SK-N-SH (cell line): ENCODE results near the gene ST6GALNAC2. TPM values are rescaled to one million over a fixed set of nuclear protein-coding genes. Genes with fewer than 3 reads are reported as not detected.

Experiments
- CTCF ChIA-PET: fragments of 300-600, 350-600 bp; formaldehyde crosslinking; extraction: SDS; loops from one replicate; lab custom pipeline; 2021; lab: Yijun Ruan, JAX
- POLR2A ChIA-PET: fragments of 350-600 bp; sonication (Branson Sonifier 250); formaldehyde crosslinking; extraction: SDS; loops from one replicate; lab custom pipeline; 2020; ENCODE audit warnings: antibody characterized with exemption, inconsistent platforms; lab: Yijun Ruan, JAX
- DNase-seq: peaks from one replicate; pipeline ENCODE4 v3.0.0; 2012
- H2AFZ ChIP-seq: fragments of 200-600 bp; sonication (generic); 2 replicates; pipeline ENCODE4 v1.8.1; 2016; ENCODE audit warnings: antibody characterized with exemption, mild to moderate bottlenecking, low read depth
- H3F3A ChIP-seq: fragments of 200-600 bp; sonication (generic); replicated peaks from 2 replicates; pipeline ENCODE3; 2016; ENCODE audit warnings: antibody characterized with exemption, mild to moderate bottlenecking; ENCODE audit not compliant: insufficient read depth
- H3K27ac ChIP-seq, 2 experiments: fragments of 200-500 bp in 1 of 2; fragments of 200-600 bp in 1 of 2; sonication (Bioruptor generic) in 1 of 2; sonication (generic), shearing (Covaris generic) in 1 of 2; 2 replicates each; pipeline versions ENCODE4 v1.5.1 to v1.6.1; 2014 to 2016; ENCODE audit warnings: low read depth in 2 of 2, inconsistent platforms in 1 of 2, low read length in 1 of 2, mild to moderate bottlenecking in 1 of 2, mixed read lengths in 1 of 2
- H3K27me3 ChIP-seq: fragments of 200-600 bp; sonication (generic), shearing (Covaris generic); 2 replicates; pipeline ENCODE4 v1.6.1; 2016; ENCODE audit warnings: mixed run types; ENCODE audit not compliant: insufficient read depth
- H3K36me3 ChIP-seq, 2 experiments: fragments of 200-500 bp in 1 of 2; fragments of 200-600 bp in 1 of 2; sonication (Bioruptor generic) in 1 of 2; sonication (generic) in 1 of 2; replicated peaks in 1 of 2; 2 replicates each; pipeline versions ENCODE3 to v1.5.1; 2014 to 2016; ENCODE audit warnings: low read length in 1 of 2, mild to moderate bottlenecking in 1 of 2; ENCODE audit not compliant: insufficient read depth in 2 of 2, control insufficient read depth in 1 of 2
- H3K4me1 ChIP-seq, 2 experiments: fragments of 200-500 bp in 1 of 2; fragments of 200-600 bp in 1 of 2; sonication (Bioruptor generic) in 1 of 2; sonication (generic), shearing (Covaris generic) in 1 of 2; 2 replicates each; pipeline versions ENCODE4 v1.5.1 to v1.6.1; 2014 to 2016; ENCODE audit warnings: low read depth in 1 of 2, low read length in 1 of 2, mixed run types in 1 of 2; ENCODE audit not compliant: insufficient read depth in 2 of 2, control insufficient read depth in 1 of 2
- H3K4me2 ChIP-seq: fragments of 200-600 bp; sonication (generic), shearing (Covaris generic); 2 replicates; pipeline ENCODE4 v1.6.1; 2017; ENCODE audit warnings: mixed run types
- H3K4me3 ChIP-seq, 2 experiments: fragments of 200-500 bp in 1 of 2; fragments of 200-600 bp in 1 of 2; sonication (Bioruptor generic) in 1 of 2; sonication (generic), shearing (Covaris generic) in 1 of 2; 2 replicates each; pipeline versions ENCODE4 v1.5.1 to v1.8.1; 2014 to 2016; ENCODE audit warnings: low read depth in 2 of 2, inconsistent platforms in 1 of 2, low read length in 1 of 2, mild to moderate bottlenecking in 1 of 2, mixed read lengths in 1 of 2, moderate library complexity in 1 of 2
- H3K79me2 ChIP-seq: fragments of 200-600 bp; sonication (generic); 2 replicates; pipeline ENCODE4 v1.8.1; 2017; ENCODE audit warnings: mild to moderate bottlenecking; ENCODE audit not compliant: insufficient read depth
- H3K9ac ChIP-seq: fragments of 200-600 bp; sonication (generic); 2 replicates; pipeline ENCODE4 v1.6.1; 2017; ENCODE audit warnings: mixed run types
- H3K9me2 ChIP-seq: fragments of 200-600 bp; sonication (generic); 2 replicates; pipeline ENCODE4 v1.6.1; 2017; ENCODE audit warnings: mixed run types
- H3K9me3 ChIP-seq: fragments of 200-600 bp; sonication (generic); 2 replicates; pipeline ENCODE4 v1.6.1; 2017; ENCODE audit warnings: mixed run types, mild to moderate bottlenecking, moderate library complexity
- H4K20me1 ChIP-seq: fragments of 200-600 bp; sonication (generic); 2 replicates; pipeline ENCODE4 v1.6.1; 2017; ENCODE audit warnings: mild to moderate bottlenecking, mixed run types; ENCODE audit not compliant: insufficient read depth
- CHD2 ChIP-seq: fragments of 150-350 bp; IDR thresholded peaks from 2 replicates; pipeline ENCODE4 v1.6.1; 2018; ENCODE audit warnings: low read length; ENCODE audit not compliant: partially characterized antibody
- CTCF ChIP-seq: fragments of 200-600 bp; sonication (generic); IDR thresholded peaks from 2 replicates; pipeline ENCODE4 v1.6.1; 2017; ENCODE audit warnings: antibody characterized with exemption, mild to moderate bottlenecking, moderate library complexity
- ELF1 ChIP-seq: IDR thresholded peaks from 2 replicates; pipeline ENCODE4 v1.4.0; 2012
- EP300 ChIP-seq, 2 experiments: IDR thresholded peaks; 2 replicates each; pipeline versions ENCODE4 v1.4.0 to v1.6.1; 2012; ENCODE audit warnings: borderline replicate concordance in 1 of 2, low read depth in 1 of 2, low read length in 1 of 2
- FOSL2 ChIP-seq: IDR thresholded peaks from 2 replicates; pipeline ENCODE4 v1.4.0; 2012; ENCODE audit warnings: low read depth, mild to moderate bottlenecking, moderate library complexity, borderline replicate concordance
- FOXJ3 ChIP-seq: sonication (generic); formaldehyde crosslinking; IDR thresholded peaks from 2 replicates; pipeline ENCODE4 v1.5.1; 2020; ENCODE audit warnings: mild to moderate bottlenecking, missing genetic modification reagents
- FOXM1 ChIP-seq: IDR thresholded peaks from 2 replicates; pipeline ENCODE4 v1.4.0; 2012; ENCODE audit warnings: low read depth, mild to moderate bottlenecking
- GATA2 ChIP-seq: sonication (generic); formaldehyde crosslinking; IDR thresholded peaks from 2 replicates; pipeline ENCODE4 v1.5.0; 2020; ENCODE audit warnings: mild to moderate bottlenecking, missing genetic modification reagents
- IRF3 ChIP-seq: fragments of 150-350 bp; IDR thresholded peaks from 2 replicates; pipeline ENCODE4 v1.6.1; 2016; ENCODE audit warnings: mild to moderate bottlenecking, low read depth, low read length
- JUND ChIP-seq: IDR thresholded peaks from 2 replicates; pipeline ENCODE4 v1.4.0; 2012
- MAX ChIP-seq: IDR thresholded peaks from 2 replicates; pipeline ENCODE4 v1.4.0; 2012; ENCODE audit warnings: low read depth
- MXI1 ChIP-seq: IDR thresholded peaks from 2 replicates; pipeline ENCODE4 v1.6.1; 2012; ENCODE audit warnings: mild to moderate bottlenecking, low read depth, low read length, improper control_type of control experiment
- NFIC ChIP-seq: IDR thresholded peaks from 2 replicates; pipeline ENCODE4 v1.4.0; 2012; ENCODE audit warnings: borderline replicate concordance
- NRF1 ChIP-seq: IDR thresholded peaks from 2 replicates; pipeline ENCODE4 v1.6.1; 2012; ENCODE audit warnings: low read depth, mild to moderate bottlenecking, low read length
- PBX3 ChIP-seq: IDR thresholded peaks from 2 replicates; pipeline ENCODE4; 2012
- POLR2AphosphoS5 ChIP-seq: IDR thresholded peaks from 2 replicates; pipeline ENCODE4 v1.6.1; 2012; ENCODE audit warnings: low read depth, low read length
- RAD21 ChIP-seq: IDR thresholded peaks from 2 replicates; pipeline ENCODE4 v1.6.1; 2012; ENCODE audit warnings: mild to moderate bottlenecking, low read length
- RCOR1 ChIP-seq: fragments of 150-350 bp; IDR thresholded peaks from 2 replicates; pipeline ENCODE4 v1.6.1; 2017; ENCODE audit warnings: antibody characterized with exemption, low read length
- RFX5 ChIP-seq: IDR thresholded peaks from 2 replicates; pipeline ENCODE4 v1.6.1; 2012; ENCODE audit warnings: mild to moderate bottlenecking, improper control_type of control experiment, low read length
- RXRA ChIP-seq: IDR thresholded peaks from 2 replicates; pipeline ENCODE4 v1.4.0; 2012; ENCODE audit warnings: low read depth, mild to moderate bottlenecking, borderline replicate concordance
- SIN3A ChIP-seq: IDR thresholded peaks from 2 replicates; pipeline ENCODE4 v1.6.1; 2012; ENCODE audit warnings: low read depth, mild to moderate bottlenecking, low read length, moderate library complexity, borderline replicate concordance
- TAF1 ChIP-seq: IDR thresholded peaks from 2 replicates; pipeline ENCODE4 v1.6.1; 2012; ENCODE audit warnings: low read depth, mild to moderate bottlenecking, low read length, moderate library complexity, borderline replicate concordance
- TEAD4 ChIP-seq: IDR thresholded peaks from 2 replicates; pipeline ENCODE4 v1.4.0; 2012; ENCODE audit warnings: mild to moderate bottlenecking, borderline replicate concordance; ENCODE audit not compliant: insufficient read depth
- USF1 ChIP-seq: IDR thresholded peaks from 2 replicates; pipeline ENCODE4 v1.4.0; 2012; ENCODE audit warnings: low read depth, borderline replicate concordance
- ZBTB33 ChIP-seq: IDR thresholded peaks from 2 replicates; pipeline ENCODE4 v1.4.0; 2012; ENCODE audit warnings: low read depth, borderline replicate concordance
- WGBS: methylation state at CpG from one replicate; pipeline ENCODE4 v1.1.6; 2017; ENCODE audit warnings: low lambda C conversion rate; 5-methylcytosine and 5-hydroxymethylcytosine counted together
- polyA plus RNA-seq, 3 experiments: library from polyadenylated mRNA; depleted of rRNA; stranded (reverse); fragments of >200 nt; gene quantifications; 2 replicates each; pipeline ENCODE4 v1.2.3, GENCODE V29; 2012

The ST6GALNAC2 gene
- polyA plus RNA-seq, 1 of the 3 experiments (the other 2 are of a cell fraction), result 0.94 TPM

- H3K4me2 ChIP-seq, result peak overlapping the region; percentile 57
- H3K36me3 ChIP-seq, result no peaks in the 10 kb centered on the region
- H2AFZ ChIP-seq, result peak overlapping the region; percentile 75; the same call in 1 of the 2 replicates
- 8% methylated on average over 19 of the region's 27 CpGs for WGBS
- H3K4me3 ChIP-seq, result peak overlapping the region; percentile 37 to 41
- H3K9me3 ChIP-seq, result no peaks in the 10 kb centered on the region
- no peaks in the 10 kb centered on the region for H3K79me2 ChIP-seq
- peak; percentile 93 for DNase-seq
- peaks cover 3% of the 10 kb centered on the region for H3F3A ChIP-seq
- peak overlapping the region in 1 of 2 experiments; percentile 99; a peak in 2 of 4 replicates for H3K27ac ChIP-seq
- H3K4me1 ChIP-seq, result peaks cover 10 to 88% of the 10 kb centered on the region in 2 experiments; a peak in 3 of 4 replicates
- CTCF ChIA-PET, result interaction anchor here (0.7 to 15.7 kb wide), 10 partner anchors 8 to 1282 kb away, joined by 3 to 679 read pairs (median 4); partner anchors contain the start of gene CYGB
- H3K9ac ChIP-seq, result no peak overlapping the region
- peaks cover 42% of the 10 kb centered on the region for H3K27me3 ChIP-seq
- H4K20me1 ChIP-seq, result no peaks in the 10 kb centered on the region
- no peaks in the 10 kb centered on the region for H3K9me2 ChIP-seq
- POLR2A ChIA-PET, result interaction anchor here (0.5 to 2.1 kb wide), 10 partner anchors 11 to 548 kb away, joined by 3 to 34 read pairs (median 4); no protein-coding TSS in a partner anchor
- TF ChIP-seq SIN3A (no peak), JUND (no peak), USF1 (no peak), RFX5 (peak; percentile 92), GATA2 (CRISPR knock-in tag) (no peak), NRF1 (peak; percentile 32; the same call in 1 of the 2 replicates), IRF3 (no peak), CHD2 (peak; percentile 96), NFIC (no peak), MAX (peak; percentile 92), RAD21 (peak; percentile 13; the same call in 1 of the 2 replicates), PBX3 (no peak), FOXM1 (no peak), TAF1 (peak; percentile 45), ZBTB33 (no peak), MXI1 (peak; percentile 81), FOXJ3 (peak; percentile 70; the same call in 1 of the 2 replicates), EP300 (IDR thresholded peaks at IDR 0.05; ENCODE audit: borderline replicate concordance in 1 of 2, low read depth in 1 of 2, low read length in 1 of 2) (peak in 1 of 2 experiments; percentile 81; a peak in 2 of 4 replicates), RCOR1 (peak; percentile 75; the same call in 1 of the 2 replicates), POLR2AphosphoS5 (peak; percentile 80), FOSL2 (no peak), TEAD4 (no peak), CTCF (peak; percentile 33; the same call in 1 of the 2 replicates), ELF1 (no peak), RXRA (no peak)
These were observed 45.0 kb downstream of the ST6GALNAC2 start for GRCh38 chr17:76540381-76541300.
